KOPT-K1 (cell line): Measurements from ENCODE around the gene MTUS2.

Experiments
- H3K27ac ChIP-seq: fragments of 200-600 bp; sonication (generic); 2 replicates; pipeline ENCODE4 v1.5.1; 2016; ENCODE audit warnings: antibody characterized with exemption, mild to moderate bottlenecking, low read depth, low read length; ENCODE audit not compliant: poor library complexity, severe bottlenecking
- H3K36me3 ChIP-seq: fragments of 200-600 bp; sonication (generic); 2 replicates; pipeline ENCODE4 v1.5.1; 2017; ENCODE audit warnings: antibody characterized with exemption, mild to moderate bottlenecking, low read length, moderate library complexity; ENCODE audit not compliant: insufficient read depth
- H3K9me3 ChIP-seq: fragments of 200-600 bp; sonication (generic); 2 replicates; pipeline ENCODE4 v1.5.1; 2017; ENCODE audit warnings: antibody characterized with exemption, low read length, mild to moderate bottlenecking; ENCODE audit not compliant: insufficient read depth, poor library complexity, severe bottlenecking

The MTUS2 gene

GRCh38 chr13:28820099-28821051 lies at the start of gene MTUS2:
Gene MTUS2, plus strand, starts transcription at chr13:28820339.
- Histone ChIP-seq H3K27ac (no peak within 1 kb of the TSS), H3K36me3 (no peaks in the 10 kb centered on the region), H3K9me3 (peaks cover 17% of the 10 kb centered on the region)

- no peak overlapping the region for H3K27ac ChIP-seq
- H3K36me3 ChIP-seq, result no peaks in the 10 kb centered on the region
- peaks cover 6% of the 10 kb centered on the region for H3K9me3 ChIP-seq
Observed at GRCh38 chr13:28778308-28779215, 41.6 kb upstream of the MTUS2 start.

GRCh38 chr13:28792992-28793391 lies 27.1 kb upstream of the MTUS2 start:
- no peak overlapping the region for H3K27ac ChIP-seq
- H3K36me3 ChIP-seq, result no peaks in the 10 kb centered on the region
- no peaks in the 10 kb centered on the region for H3K9me3 ChIP-seq

GRCh38 chr13:28794396-28794795 lies 25.7 kb upstream of the MTUS2 start:
- no peak overlapping the region for H3K27ac ChIP-seq
- H3K36me3 ChIP-seq, result no peaks in the 10 kb centered on the region
- no peaks in the 10 kb centered on the region for H3K9me3 ChIP-seq

- no peaks in the 10 kb centered on the region for H3K9me3 ChIP-seq
- no peaks in the 10 kb centered on the region for H3K36me3 ChIP-seq
- no peak overlapping the region for H3K27ac ChIP-seq
Observed at GRCh38 chr13:28796938-28797257, 23.2 kb upstream of the MTUS2 start.

- H3K27ac ChIP-seq, result no peak overlapping the region
- H3K9me3 ChIP-seq, result peaks cover 36% of the 10 kb centered on the region
- no peaks in the 10 kb centered on the region for H3K36me3 ChIP-seq
Observed at GRCh38 chr13:28805193-28805819, 14.8 kb upstream of the MTUS2 start.

GRCh38 chr13:28817204-28817603 lies 2.9 kb upstream of the MTUS2 start:
- Histone ChIP-seq H3K27ac (no peak overlapping the region), H3K36me3 (no peaks in the 10 kb centered on the region), H3K9me3 (no peaks in the 10 kb centered on the region)

- Histone ChIP-seq H3K9me3 (peaks cover 9% of the 10 kb centered on the region), H3K36me3 (no peaks in the 10 kb centered on the region), H3K27ac (no peak overlapping the region)
Observed at GRCh38 chr13:28819046-28819730, 951 bp upstream of the MTUS2 start.

GRCh38 chr13:28819735-28820098 lies 422 bp upstream of the MTUS2 start:
- H3K36me3 ChIP-seq, result no peaks in the 10 kb centered on the region
- H3K27ac ChIP-seq, result no peak overlapping the region
- peaks cover 15% of the 10 kb centered on the region for H3K9me3 ChIP-seq

GRCh38 chr13:28822151-28822550 lies 2.0 kb downstream of the MTUS2 start:
- no peak overlapping the region for H3K27ac ChIP-seq
- peaks cover 17% of the 10 kb centered on the region for H3K9me3 ChIP-seq
- no peaks in the 10 kb centered on the region for H3K36me3 ChIP-seq

GRCh38 chr13:28822801-28823200 lies 2.7 kb downstream of the MTUS2 start:
- H3K27ac ChIP-seq, result no peak overlapping the region

GRCh38 chr13:28825379-28825778 lies 5.2 kb downstream of the MTUS2 start:
- no peak overlapping the region for H3K27ac ChIP-seq
- no peaks in the 10 kb centered on the region for H3K36me3 ChIP-seq
- peaks cover 32% of the 10 kb centered on the region for H3K9me3 ChIP-seq

More at GRCh38 chr13:28822801-28823200, 2.7 kb downstream of the MTUS2 start:
- Histone ChIP-seq H3K36me3 (no peaks in the 10 kb centered on the region), H3K9me3 (peaks cover 17% of the 10 kb centered on the region)

GRCh38 chr13:28826368-28826767 lies 6.2 kb downstream of the MTUS2 start:
- Histone ChIP-seq H3K9me3 (peaks cover 42% of the 10 kb centered on the region), H3K27ac (no peak overlapping the region), H3K36me3 (no peaks in the 10 kb centered on the region)

- no peak overlapping the region for H3K27ac ChIP-seq
- no peaks in the 10 kb centered on the region for H3K36me3 ChIP-seq
- H3K9me3 ChIP-seq, result peaks cover 25% of the 10 kb centered on the region
Observed at GRCh38 chr13:28830580-28830979, 10.4 kb downstream of the MTUS2 start.
